Panc1 (cell line): ENCODE measurements around the gene IWS1.

ENCODE experiments used
- POLR2AphosphoS5 ChIP-seq: IDR thresholded peaks from 2 replicates; pipeline ENCODE4 v1.6.1; 2012; ENCODE audit warnings: mild to moderate bottlenecking, low read depth, low read length, moderate library complexity
- SIN3A ChIP-seq: IDR thresholded peaks from 2 replicates; pipeline ENCODE4 v1.6.1; 2012; ENCODE audit warnings: low read depth, mild to moderate bottlenecking, low read length, moderate library complexity, borderline replicate concordance; ENCODE audit not compliant: insufficient read depth
- TCF7L2 ChIP-seq: IDR thresholded peaks from 2 replicates; pipeline ENCODE4 v1.6.1; 2011; ENCODE audit warnings: mild to moderate bottlenecking, low read depth, low read length, inconsistent platforms
- TF ChIP-seq, protein P1 (sequence below): fragments of 450-650 bp; IDR thresholded peaks from 2 replicates; pipeline ENCODE4 v1.5.1; 2017; ENCODE audit warnings: mild to moderate bottlenecking
- TF ChIP-seq, protein P2 (sequence below), 2 experiments: IDR thresholded peaks; 2 replicates each; pipeline ENCODE4 v1.6.1; 2011 to 2012; ENCODE audit warnings: low read depth in 2 of 2, control low read depth in 1 of 2, low read length in 1 of 2, mild to moderate bottlenecking in 1 of 2, moderate library complexity in 1 of 2; ENCODE audit not compliant: insufficient read depth in 1 of 2

GRCh38 chr2:127485051-127485693 lies 41.1 kb downstream of the IWS1 start:
- TF ChIP-seq POLR2AphosphoS5: no peak
- TF ChIP-seq, protein P1, sequence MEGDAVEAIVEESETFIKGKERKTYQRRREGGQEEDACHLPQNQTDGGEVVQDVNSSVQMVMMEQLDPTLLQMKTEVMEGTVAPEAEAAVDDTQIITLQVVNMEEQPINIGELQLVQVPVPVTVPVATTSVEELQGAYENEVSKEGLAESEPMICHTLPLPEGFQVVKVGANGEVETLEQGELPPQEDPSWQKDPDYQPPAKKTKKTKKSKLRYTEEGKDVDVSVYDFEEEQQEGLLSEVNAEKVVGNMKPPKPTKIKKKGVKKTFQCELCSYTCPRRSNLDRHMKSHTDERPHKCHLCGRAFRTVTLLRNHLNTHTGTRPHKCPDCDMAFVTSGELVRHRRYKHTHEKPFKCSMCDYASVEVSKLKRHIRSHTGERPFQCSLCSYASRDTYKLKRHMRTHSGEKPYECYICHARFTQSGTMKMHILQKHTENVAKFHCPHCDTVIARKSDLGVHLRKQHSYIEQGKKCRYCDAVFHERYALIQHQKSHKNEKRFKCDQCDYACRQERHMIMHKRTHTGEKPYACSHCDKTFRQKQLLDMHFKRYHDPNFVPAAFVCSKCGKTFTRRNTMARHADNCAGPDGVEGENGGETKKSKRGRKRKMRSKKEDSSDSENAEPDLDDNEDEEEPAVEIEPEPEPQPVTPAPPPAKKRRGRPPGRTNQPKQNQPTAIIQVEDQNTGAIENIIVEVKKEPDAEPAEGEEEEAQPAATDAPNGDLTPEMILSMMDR: no peak
- TF ChIP-seq, protein P2, sequence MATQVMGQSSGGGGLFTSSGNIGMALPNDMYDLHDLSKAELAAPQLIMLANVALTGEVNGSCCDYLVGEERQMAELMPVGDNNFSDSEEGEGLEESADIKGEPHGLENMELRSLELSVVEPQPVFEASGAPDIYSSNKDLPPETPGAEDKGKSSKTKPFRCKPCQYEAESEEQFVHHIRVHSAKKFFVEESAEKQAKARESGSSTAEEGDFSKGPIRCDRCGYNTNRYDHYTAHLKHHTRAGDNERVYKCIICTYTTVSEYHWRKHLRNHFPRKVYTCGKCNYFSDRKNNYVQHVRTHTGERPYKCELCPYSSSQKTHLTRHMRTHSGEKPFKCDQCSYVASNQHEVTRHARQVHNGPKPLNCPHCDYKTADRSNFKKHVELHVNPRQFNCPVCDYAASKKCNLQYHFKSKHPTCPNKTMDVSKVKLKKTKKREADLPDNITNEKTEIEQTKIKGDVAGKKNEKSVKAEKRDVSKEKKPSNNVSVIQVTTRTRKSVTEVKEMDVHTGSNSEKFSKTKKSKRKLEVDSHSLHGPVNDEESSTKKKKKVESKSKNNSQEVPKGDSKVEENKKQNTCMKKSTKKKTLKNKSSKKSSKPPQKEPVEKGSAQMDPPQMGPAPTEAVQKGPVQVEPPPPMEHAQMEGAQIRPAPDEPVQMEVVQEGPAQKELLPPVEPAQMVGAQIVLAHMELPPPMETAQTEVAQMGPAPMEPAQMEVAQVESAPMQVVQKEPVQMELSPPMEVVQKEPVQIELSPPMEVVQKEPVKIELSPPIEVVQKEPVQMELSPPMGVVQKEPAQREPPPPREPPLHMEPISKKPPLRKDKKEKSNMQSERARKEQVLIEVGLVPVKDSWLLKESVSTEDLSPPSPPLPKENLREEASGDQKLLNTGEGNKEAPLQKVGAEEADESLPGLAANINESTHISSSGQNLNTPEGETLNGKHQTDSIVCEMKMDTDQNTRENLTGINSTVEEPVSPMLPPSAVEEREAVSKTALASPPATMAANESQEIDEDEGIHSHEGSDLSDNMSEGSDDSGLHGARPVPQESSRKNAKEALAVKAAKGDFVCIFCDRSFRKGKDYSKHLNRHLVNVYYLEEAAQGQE (IDR thresholded peaks at IDR 0.05; ENCODE audit: insufficient read depth in 1 of 2, low read depth in 2 of 2, low read length in 1 of 2): no peak
- TF ChIP-seq SIN3A: no peak
- TF ChIP-seq TCF7L2: no peak
